GM15510 (cell line): Measurements from ENCODE around the gene ITGA8.

Experiments
- POLR2A ChIP-seq: IDR thresholded peaks from 3 replicates; pipeline ENCODE4 v1.6.1; 2011; ENCODE audit warnings: borderline replicate concordance; ENCODE audit not compliant: insufficient read length; ENCODE audit errors: extremely low read depth

The ITGA8 gene

DNA sequence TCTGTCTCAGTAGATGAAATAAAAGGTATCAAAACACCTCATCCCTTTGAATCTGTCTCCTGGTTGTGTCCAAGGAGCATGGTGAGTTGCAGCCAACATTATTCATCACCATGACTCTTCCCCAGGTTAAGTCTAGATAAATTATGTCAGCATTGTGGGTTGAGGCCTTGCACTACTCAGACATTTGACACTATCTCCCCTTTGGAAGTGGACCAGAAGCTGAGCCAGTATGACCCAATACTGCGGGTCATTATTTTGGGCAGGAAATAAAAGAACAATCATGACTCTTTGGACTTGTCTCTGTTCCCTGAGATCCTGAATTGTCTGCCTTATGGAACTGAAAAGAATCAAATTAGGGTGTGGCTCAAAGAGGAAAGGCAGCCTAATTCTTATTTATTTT, 180.5 kb downstream of the ITGA8 start:
- TF ChIP-seq POLR2A, result no peak

DNA sequence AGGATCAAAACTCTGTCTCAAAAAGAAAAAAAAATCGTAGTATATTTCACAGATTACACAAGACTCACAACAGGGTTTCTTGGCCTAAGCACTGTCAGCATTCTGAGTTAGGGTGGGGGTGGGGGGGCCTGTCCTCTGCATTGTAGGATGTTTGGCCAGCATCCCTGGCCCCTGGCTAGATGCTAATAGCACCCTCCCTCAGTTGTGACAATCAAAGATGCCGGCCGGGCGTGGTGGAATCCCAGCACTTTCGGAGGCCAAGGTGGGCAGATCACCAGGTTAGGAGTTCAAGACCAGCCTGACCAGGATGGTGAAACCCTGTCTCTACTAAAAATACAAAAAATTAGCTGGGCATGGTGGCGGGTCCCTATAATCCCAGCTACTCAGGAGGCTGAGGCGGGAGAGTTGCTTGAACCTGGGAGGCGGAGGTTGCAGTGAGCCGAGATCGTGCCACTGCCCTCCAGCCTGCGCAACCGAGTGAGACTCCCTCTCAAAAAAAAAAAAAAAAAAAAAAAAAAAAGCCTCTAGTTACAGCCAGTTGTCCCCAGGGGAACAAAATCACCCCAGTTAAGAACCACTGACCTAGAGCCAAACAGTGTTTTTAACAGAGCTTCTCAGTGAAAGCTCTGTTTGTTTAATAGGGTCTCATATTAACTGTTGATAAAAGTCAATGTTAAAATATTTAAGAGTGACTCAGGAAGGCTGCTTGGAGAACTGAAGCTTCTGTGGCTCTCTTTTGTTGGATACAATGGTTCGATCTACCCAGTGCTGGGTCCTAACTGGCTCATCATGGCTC, 187.6 kb downstream of the ITGA8 start:
- no peak for TF ChIP-seq POLR2A

GRCh38 chr10:15528859-15529239, 190.9 kb downstream of the ITGA8 start:
- TF ChIP-seq POLR2A, result no peak

DNA sequence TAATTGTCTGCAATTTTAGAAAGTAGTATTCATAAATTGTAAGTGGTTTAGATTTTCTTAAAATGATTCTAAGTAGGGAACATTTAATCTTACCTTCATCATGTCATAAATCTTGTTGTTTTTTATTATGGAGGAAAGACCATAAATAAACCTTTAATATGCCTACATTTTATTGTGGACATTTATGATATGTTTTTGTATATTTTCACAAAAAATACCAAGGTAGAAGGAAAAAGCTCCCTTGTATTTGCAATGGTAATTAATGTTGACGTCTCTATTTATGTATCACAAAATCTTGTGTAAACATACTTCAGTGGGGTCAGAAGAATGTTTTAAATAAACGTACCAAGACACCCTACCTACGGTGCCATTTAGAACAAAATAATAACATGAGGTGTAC, 193.0 kb downstream of the ITGA8 start:
- no peak for TF ChIP-seq POLR2A

DNA sequence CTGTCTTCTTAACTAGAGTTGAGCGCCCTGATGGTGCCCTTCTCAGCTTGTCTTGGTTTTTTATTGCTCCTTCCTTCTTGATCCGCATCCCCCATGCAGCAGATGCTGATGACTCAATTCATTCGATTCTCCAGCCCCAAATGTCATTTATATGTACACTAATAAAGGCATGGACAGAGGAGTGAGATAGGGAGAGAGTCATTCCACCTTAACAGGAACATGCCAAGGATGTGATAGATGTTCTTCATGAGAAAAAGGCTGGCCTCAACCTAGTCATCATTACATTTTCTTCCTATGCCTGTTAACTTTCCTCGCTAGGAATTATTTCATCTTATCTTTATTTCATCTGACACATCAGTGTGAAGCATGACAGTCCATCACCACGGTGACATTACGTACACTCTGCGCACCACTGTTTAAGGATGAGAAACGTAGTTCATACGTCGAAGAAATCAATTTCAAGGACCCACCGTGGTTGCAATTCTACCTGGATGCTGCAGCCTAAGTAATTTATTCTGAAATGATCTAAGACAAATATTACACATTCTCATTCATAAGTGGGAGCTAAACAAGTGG, 198.3 kb downstream of the ITGA8 start:
- no peak for TF ChIP-seq POLR2A

DNA sequence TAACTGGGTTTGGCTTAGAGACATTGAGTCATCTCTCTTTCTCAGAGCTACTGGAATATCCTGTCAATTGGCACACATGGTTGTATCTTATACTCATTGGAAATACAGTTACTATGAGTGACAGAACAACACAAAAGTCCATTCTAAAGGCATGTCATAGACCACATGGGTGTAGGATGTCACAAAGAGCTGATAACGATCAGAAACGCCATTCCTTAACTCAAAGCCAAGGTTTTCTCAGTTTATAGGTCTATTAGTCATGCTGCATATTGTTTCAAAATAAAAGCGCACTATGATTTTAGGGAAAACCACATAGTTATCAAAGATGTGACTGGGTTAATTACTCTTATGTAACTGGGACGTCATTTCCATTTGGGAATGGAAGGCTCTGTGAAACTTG, 201.5 kb downstream of the ITGA8 start:
- no peak for TF ChIP-seq POLR2A

GRCh38 chr10:15516256-15517085, 203.3 kb downstream of the ITGA8 start:
- no peak for TF ChIP-seq POLR2A

DNA sequence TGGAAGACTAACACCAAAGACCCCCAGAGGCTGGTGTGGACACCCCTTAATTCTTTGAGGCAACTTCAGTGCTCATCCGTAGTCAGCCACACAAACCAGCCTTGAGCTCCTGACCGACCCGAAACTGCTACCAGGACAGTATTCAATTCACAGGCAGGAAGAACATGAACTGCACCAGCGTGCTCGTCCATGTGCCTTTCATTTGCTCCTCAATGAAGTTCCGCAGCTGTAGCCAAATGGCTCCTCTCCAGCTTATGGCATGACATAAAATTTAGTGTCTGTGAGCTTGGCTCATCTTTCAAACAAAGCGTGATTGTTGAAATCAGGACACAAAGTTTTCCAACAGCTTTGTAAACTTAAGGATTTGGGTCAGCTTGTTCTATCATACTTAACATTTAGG, 204.5 kb downstream of the ITGA8 start:
- TF ChIP-seq POLR2A, result no peak

- no peak for TF ChIP-seq POLR2A
These were observed 208.8 kb downstream of the ITGA8 start for GRCh38 chr10:15510963-15511362.

DNA sequence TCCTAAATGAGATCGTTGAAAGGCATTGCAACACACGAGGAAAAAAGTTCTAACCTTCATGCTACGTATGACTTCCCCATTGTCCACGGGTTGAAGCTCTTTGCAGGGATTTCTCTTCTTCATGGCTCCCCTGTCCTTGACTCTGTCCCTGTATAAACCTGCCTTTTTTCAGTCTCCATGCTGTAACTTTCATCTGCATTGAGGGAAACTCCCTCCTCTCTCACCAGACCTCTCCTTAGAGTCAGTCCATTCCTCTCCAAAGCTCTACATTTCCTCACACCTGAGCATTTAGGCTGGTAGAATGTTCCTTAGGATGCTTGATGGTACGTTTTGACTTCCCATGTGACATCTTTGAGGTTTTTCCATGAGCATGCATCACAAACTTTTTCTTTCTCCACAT, 214.4 kb downstream of the ITGA8 start:
- TF ChIP-seq POLR2A, result no peak

- TF ChIP-seq POLR2A, result no peak
These were observed 215.5 kb downstream of the ITGA8 start for GRCh38 chr10:15504101-15504840.

DNA sequence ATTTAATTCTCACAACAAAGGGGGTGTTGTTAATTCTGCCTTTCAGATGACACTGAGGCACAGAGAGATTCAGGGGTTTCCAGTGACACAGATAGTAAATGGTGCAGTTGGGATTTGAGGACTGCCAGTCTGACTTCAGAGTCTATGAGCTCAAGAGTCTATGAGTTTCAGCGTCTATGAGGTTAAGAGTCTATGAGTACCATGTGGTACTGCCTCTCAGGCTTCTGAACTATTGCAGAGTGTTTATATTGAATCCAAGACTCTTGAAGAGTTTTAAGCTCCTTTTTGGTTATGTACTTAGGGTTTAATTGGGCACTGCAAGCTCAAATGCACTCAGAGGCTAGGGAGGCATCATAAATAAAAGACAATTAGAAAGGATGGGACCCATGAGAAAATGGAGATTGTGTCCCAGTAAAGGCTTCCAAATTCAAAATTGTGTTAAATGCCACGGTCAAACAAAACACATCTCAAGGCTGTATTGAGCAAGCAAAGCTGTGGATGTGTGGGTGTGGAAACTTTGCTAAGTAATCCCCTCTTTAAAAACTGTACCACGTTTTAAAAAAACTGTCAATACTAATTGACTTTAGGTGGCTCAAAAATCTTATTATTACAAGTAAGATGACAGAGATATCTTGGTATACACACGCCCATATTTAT, 224.7 kb downstream of the ITGA8 start:
- TF ChIP-seq POLR2A, result no peak

DNA sequence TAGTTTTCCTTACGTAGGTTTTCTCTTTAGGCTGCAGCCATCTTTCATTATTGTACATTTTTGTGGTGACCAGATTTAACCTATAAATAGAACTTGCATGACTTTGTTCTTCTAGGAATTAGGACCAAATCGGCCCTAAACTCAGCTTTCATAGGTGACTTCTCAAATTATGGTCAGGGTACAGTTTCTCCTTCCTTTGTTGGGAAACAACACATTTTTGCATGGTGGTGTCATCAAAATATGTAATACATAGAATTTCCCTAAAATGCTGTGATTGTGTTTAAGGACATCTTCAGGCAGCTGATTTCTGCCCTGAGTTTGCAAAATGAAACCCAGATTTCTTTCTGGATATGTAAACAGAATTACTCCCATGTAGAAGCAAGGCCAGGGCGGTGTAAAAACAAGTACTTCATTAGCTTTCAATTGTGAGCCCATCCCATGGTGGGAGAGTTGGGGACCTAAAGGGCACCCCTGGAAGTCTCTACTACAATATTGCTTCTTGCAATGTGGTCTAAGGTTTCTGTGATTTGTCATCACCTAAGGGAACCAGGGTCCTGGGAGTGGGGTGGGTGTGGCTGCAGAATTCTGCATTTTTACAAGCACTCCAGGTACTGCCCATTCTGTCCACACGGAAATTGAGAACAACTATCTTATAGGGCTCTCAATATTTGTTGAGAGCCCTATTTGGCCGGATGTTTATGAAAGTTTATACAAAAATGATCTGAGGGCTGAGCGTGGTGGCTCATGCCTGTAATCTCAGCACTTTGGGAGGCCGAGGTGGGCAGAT, 227.7 kb downstream of the ITGA8 start:
- no peak for TF ChIP-seq POLR2A

- no peak for TF ChIP-seq POLR2A
These were observed 230.3 kb downstream of the ITGA8 start for GRCh38 chr10:15489431-15489830.
